NCI-H1092 treated with DMSO at 0.1 percent for 48 hours (cell line): ENCODE data around the gene POU1F1.
A peak's percentile ranks its signal among the peaks of the same experiment; 100 is the strongest.
"Not testable (repeated sequence)": the region's sequence is repeated elsewhere in the genome, so short reads cannot be mapped to it uniquely, and the experiment has no call there.

Source experiments
- DNase-seq: peaks from one replicate; lab custom pipeline; 2025; lab: John Stamatoyannopoulos, UW

Gene POU1F1

GRCh38 chr3:87250009-87250408, 26.4 kb downstream of the POU1F1 start:
- DNase-seq: no peak

- no peak for DNase-seq
Measured at GRCh38 chr3:87248831-87249230, 27.6 kb downstream of the POU1F1 start.

- DNase-seq: not testable (repeated sequence)
Measured at GRCh38 chr3:87248231-87248630, 28.2 kb downstream of the POU1F1 start.

- no peak for DNase-seq
Measured at GRCh38 chr3:87247430-87247773, 29.0 kb downstream of the POU1F1 start.

GRCh38 chr3:87246662-87247429, 29.5 kb downstream of the POU1F1 start:
- DNase-seq: no peak

- no peak for DNase-seq
Measured at GRCh38 chr3:87236093-87236492, 40.3 kb downstream of the POU1F1 start.

- no peak for DNase-seq
Measured at GRCh38 chr3:87233805-87234204, 42.6 kb downstream of the POU1F1 start.

GRCh38 chr3:87229113-87229512, 47.3 kb downstream of the POU1F1 start:
- no peak for DNase-seq

GRCh38 chr3:87228316-87228715, 48.1 kb downstream of the POU1F1 start:
- DNase-seq: no peak

- DNase-seq: no peak
Measured at GRCh38 chr3:87227835-87228144, 48.6 kb downstream of the POU1F1 start.

- DNase-seq: peak; percentile 86
Measured at GRCh38 chr3:87227104-87227834, 49.1 kb downstream of the POU1F1 start, which contains the start of gene CHMP2B. TSS of gene CHMP2B (plus strand) at chr3:87227309. CDS start at chr3:87227523, 214 bp downstream.

GRCh38 chr3:87225659-87226058, 50.7 kb downstream of the POU1F1 start:
- DNase-seq: peak; percentile 40

- DNase-seq: no peak
Measured at GRCh38 chr3:87219611-87220010, 56.8 kb downstream of the POU1F1 start.

GRCh38 chr3:87218560-87218959, 57.8 kb downstream of the POU1F1 start:
- no peak for DNase-seq
